NCI-H748 (cell line): ENCODE measurements around the gene PDPN.

Experiments
- DNase-seq: peaks from one replicate; lab custom pipeline; 2025; ENCODE audit not compliant: unreplicated experiment; lab: John Stamatoyannopoulos, UW

Gene PDPN

DNA sequence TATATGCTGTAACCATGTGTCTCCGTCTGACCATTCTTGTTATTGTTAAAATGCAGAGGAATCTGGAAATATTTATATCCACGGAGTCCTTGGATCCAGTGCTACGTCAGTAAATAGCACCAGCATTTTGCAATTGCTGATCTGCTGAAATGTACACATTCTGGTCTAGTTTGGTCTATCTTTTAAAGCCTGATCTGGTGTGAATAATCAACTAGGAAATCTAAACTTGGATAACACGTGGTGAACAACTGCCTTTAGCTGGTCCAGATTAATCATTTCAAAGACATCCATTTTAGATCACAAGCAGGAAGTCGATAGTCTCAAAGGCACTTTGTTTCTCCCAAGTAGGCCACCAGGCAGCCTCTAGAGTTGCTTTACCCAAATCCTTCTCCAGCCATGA is 32.6 kb downstream of the PDPN start:
- no peak for DNase-seq

GRCh38 chr1:13617108-13617507 is 33.5 kb downstream of the PDPN start:
- no peak for DNase-seq

DNA sequence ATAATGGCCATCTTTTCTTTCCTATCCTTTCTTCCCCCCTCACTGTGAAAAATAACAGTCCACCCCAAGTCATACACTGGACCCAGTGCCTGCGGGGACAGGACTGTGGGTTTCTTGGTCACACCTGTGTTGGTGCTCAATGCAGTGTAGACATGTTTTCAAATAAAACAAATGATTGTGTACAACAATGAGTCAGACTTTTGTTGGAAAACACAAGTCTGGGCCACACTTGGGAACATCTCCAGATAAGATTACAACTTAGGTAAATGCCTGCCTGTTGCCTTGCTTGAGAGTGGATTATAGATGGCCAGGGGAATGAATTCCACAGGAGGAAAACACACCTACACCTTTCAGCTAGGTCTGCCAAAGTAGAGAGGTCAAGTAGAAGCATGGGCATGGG is 34.1 kb downstream of the PDPN start:
- no peak for DNase-seq

DNA sequence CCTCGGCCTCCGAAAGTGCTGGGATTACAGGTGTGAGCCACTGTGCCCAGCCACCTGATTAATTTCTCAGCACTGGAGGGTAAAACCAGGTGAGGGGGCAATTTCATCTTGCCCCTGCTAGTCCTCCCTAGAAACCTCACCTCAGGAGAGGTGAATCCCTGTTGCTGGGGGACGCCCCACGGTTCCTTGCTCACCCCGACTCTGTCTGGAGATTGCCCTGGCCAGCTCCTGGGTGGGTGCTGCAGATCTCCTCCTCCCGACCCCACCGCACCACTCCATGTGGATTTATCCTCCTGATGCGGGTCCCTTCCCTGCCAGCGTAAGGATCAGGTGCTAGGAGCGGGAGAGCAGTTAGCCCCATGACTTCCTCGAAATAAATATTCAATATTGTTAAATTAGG is 34.9 kb downstream of the PDPN start:
- no peak for DNase-seq

GRCh38 chr1:13619909-13620308 is 36.3 kb downstream of the PDPN start:
- no peak for DNase-seq

DNA sequence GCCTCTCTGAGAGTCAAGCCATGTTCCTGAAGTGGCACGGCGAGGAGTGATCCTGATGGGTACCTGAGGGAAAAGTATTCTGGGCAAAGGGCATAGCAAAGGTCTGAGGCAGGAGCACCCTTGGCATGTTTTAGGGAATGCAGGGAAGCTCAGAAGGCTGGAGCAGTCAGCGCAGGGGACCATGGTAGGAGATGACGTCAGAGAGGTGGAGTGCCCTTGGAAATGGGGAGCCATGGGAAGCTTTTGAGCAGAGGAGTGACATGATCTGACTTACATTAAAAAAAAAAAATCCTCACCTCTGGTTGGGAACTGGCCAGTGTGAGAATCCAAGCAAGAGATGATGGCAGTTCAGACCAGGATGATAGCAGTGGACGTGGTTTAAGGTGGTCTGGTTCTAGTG is 37.2 kb downstream of the PDPN start:
- DNase-seq, result no peak

- DNase-seq, result no peak
Observed at GRCh38 chr1:13622446-13622845, 38.8 kb downstream of the PDPN start.

DNA sequence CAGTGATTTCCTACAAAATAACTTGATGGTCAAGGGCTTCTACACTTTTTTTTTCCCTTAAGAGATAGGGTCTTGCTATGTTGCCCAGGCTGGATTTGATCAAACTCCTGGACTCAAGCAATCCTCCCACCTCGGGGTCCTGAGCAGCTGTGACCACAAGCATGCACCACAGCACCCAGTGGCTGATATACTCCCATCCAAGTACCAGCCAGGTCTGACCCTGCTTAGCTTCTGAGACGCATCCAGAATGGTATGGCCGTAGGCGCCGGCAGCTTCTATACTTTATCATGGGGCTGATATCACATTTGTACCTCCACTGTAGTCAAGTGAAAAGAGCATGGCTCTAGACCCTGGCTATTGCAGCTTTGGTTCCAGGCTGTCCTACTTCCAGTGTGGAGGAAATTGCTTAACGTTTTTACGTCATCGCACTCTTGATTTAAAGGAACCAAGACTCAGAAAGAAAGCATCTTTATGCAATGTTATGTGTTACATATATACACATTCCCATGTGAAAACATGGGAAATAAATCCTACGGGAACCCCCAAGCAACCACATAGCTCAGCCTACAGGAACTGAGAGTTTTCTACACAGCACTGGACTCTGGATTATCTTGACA is 39.5 kb downstream of the PDPN start:
- DNase-seq, result no peak

DNA sequence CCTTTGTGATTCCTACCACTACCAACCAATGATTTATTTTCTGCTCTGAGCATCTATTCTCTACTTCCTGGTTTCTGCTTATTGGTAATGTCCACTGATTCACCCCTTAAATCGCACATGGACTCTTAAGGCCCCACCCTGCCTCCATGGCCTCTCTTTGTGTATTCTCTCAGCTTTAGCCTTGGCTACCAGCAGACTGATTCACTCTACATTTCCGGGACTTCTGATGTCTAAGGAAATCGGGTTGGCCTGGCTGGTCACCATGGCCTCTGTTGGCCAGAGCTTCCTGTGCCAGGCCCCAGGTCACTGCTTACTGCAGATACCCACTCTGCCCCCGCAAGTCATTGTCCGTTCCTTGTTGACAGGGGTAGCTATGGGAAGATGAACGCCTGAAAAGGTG is 40.9 kb downstream of the PDPN start:
- DNase-seq, result no peak

- DNase-seq, result no peak
Observed at GRCh38 chr1:13627127-13627526, 43.5 kb downstream of the PDPN start.

GRCh38 chr1:13628218-13628617 is 44.6 kb downstream of the PDPN start:
- DNase-seq, result no peak

DNA sequence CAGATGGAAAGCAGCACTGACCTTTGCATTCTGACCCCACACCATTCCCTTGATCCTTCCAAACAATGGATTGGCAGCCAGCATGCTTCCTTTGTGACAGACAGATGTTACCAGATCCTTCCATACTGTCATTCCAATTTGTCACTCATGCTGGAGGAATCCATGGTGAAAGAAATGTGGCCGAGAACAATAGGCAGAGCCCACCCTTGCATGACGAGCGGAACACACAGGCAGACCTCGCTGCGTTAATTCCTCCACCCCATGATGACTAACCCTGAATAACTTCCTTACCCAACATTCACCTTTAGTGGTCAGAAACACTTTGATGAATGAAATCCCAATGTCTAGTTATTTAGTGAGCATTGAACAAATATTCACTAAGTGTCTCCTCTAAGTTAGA is 45.1 kb downstream of the PDPN start:
- no peak for DNase-seq

DNA sequence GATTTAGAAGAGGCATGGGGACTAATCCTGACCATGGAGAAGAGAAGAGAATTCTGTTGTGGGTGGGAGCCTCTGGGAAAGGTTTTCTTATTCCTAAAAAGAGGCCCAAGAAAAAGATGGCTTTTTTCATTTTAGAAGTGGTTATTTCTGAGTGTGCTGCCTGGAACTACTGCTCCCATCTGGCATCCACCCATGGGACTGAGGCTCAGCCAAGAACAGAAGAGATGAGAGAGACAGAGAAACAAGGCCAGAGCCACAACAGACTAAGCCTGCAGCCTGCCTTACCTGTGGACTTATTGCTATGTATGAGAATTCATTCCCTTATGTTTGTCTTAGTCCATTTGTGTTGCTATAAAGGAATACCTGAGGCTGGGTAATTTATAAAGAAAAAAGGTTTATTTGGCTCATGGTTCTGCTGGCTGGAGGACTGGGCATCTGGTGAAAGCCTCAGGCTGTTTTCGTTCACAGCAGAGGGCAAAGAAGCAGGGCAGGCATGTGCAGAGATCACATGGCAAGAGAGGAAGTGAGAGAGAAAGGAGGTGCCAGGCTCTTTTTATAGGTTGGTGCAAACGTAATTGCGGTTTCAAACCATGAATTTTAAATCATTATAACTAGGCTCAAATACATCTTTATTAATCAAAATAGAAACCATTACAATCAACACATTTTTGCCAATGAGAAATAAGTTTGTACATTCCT is 58.8 kb downstream of the PDPN start:
- no peak for DNase-seq

- no peak for DNase-seq
Observed at GRCh38 chr1:13643017-13643416, 59.4 kb downstream of the PDPN start.

DNA sequence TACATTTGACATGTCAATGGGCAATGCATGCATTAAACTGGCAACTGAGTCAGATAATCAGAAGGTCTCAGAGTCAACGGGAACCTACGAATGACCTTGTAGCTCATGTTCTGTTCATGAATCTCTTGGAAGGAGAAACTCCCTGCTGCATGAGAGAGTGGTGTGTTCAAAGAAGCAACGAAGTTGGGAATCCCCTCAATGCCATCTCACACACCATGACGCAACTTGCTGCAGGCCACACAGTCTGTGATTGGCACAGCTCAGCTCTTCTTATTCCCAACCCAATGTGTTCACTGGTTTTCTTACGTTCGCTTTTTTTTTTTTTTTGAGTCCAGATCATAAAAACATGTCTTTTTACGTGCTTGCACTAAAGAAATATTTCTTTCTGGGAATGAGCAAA is 62.9 kb downstream of the PDPN start:
- no peak for DNase-seq

- no peak for DNase-seq
Observed at GRCh38 chr1:13651279-13651678, 67.6 kb downstream of the PDPN start.

DNA sequence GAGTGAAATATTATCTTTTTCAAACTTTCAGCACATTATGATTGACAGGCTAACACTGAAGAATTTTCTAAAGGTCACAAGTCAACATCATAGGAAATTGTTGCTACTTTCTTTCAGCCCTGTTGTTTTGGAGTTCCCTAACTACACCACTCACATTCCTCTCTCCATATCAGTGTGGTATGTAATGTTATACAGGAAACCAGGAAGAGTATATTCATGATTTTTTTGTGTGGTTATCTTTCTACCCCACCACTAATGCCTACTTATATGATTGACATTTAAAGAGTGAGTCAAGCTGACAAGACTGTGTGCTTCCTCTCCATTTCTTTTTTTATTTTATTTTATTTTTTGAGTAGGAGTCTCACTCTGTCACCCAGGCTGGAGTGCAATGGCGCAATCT is 68.6 kb downstream of the PDPN start:
- no peak for DNase-seq

GRCh38 chr1:13661539-13661938 is 77.9 kb downstream of the PDPN start:
- DNase-seq, result no peak

GRCh38 chr1:13662493-13662892 is 78.9 kb downstream of the PDPN start:
- no peak for DNase-seq

DNA sequence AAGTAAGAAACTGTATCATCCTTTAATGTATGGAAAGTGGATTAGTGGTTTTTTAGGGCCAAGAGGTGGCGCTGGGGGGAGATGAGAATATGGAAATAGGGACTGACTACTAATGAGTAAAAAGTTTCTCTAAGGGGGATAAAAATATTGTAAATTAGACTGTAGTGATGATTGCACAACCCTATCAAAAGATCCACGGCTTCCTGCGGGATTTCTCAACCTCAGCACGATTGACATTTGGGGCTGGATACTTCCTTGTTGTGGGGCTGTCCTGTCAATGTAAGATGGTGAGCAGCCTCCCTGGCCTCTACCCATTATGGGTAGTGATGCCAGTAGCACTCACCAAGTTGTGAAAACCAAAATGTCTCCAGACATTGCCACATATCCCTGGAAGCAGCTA is 80.3 kb downstream of the PDPN start:
- no peak for DNase-seq

DNA sequence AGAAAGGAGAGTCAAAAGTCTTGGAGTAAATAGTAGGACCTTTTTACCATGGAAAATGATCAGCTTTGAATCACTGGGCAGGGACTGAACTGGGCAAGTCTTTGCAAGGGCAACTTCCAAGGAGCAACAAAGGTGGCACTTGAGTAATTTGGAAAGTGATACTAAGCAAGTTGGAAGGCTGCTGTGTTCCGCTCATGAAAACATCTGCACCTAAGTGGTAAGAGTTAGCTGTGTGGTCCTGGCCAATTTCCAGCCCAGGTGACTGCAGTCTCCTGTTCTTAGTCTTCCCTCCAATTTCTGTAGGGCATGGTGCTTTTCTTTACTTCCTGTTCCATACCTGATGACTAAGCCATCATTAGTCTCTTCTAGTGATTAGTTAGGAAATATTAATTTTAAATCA is 80.8 kb downstream of the PDPN start:
- no peak for DNase-seq

- no peak for DNase-seq
Observed at GRCh38 chr1:13666317-13666716, 82.7 kb downstream of the PDPN start.
